SK-N-SH (cell line): Measurements from ENCODE around the gene KCNH8. TPM values are rescaled to one million over a fixed set of nuclear protein-coding genes. Genes with fewer than 3 reads are reported as not detected.

Source experiments
- CTCF ChIA-PET: fragments of 300-600, 350-600 bp; formaldehyde crosslinking; extraction: SDS; loops from one replicate; lab custom pipeline; 2021; lab: Yijun Ruan, JAX
- POLR2A ChIA-PET: fragments of 350-600 bp; sonication (Branson Sonifier 250); formaldehyde crosslinking; extraction: SDS; loops from one replicate; lab custom pipeline; 2020; ENCODE audit warnings: antibody characterized with exemption, inconsistent platforms; lab: Yijun Ruan, JAX
- DNase-seq: peaks from one replicate; pipeline ENCODE4 v3.0.0; 2012
- H2AFZ ChIP-seq: fragments of 200-600 bp; sonication (generic); 2 replicates; pipeline ENCODE4 v1.8.1; 2016; ENCODE audit warnings: antibody characterized with exemption, mild to moderate bottlenecking, low read depth
- H3F3A ChIP-seq: fragments of 200-600 bp; sonication (generic); replicated peaks from 2 replicates; pipeline ENCODE3; 2016; ENCODE audit warnings: antibody characterized with exemption, mild to moderate bottlenecking; ENCODE audit not compliant: insufficient read depth
- H3K27ac ChIP-seq, 2 experiments: fragments of 200-500 bp in 1 of 2; fragments of 200-600 bp in 1 of 2; sonication (Bioruptor generic) in 1 of 2; sonication (generic), shearing (Covaris generic) in 1 of 2; 2 replicates each; pipeline versions ENCODE4 v1.5.1 to v1.6.1; 2014 to 2016; ENCODE audit warnings: low read depth in 2 of 2, inconsistent platforms in 1 of 2, low read length in 1 of 2, mild to moderate bottlenecking in 1 of 2, mixed read lengths in 1 of 2
- H3K27me3 ChIP-seq: fragments of 200-600 bp; sonication (generic), shearing (Covaris generic); 2 replicates; pipeline ENCODE4 v1.6.1; 2016; ENCODE audit warnings: mixed run types; ENCODE audit not compliant: insufficient read depth
- H3K36me3 ChIP-seq, 2 experiments: fragments of 200-500 bp in 1 of 2; fragments of 200-600 bp in 1 of 2; sonication (Bioruptor generic) in 1 of 2; sonication (generic) in 1 of 2; replicated peaks in 1 of 2; 2 replicates each; pipeline versions ENCODE3 to v1.5.1; 2014 to 2016; ENCODE audit warnings: low read length in 1 of 2, mild to moderate bottlenecking in 1 of 2; ENCODE audit not compliant: insufficient read depth in 2 of 2, control insufficient read depth in 1 of 2
- H3K4me1 ChIP-seq, 2 experiments: fragments of 200-500 bp in 1 of 2; fragments of 200-600 bp in 1 of 2; sonication (Bioruptor generic) in 1 of 2; sonication (generic), shearing (Covaris generic) in 1 of 2; 2 replicates each; pipeline versions ENCODE4 v1.5.1 to v1.6.1; 2014 to 2016; ENCODE audit warnings: low read depth in 1 of 2, low read length in 1 of 2, mixed run types in 1 of 2; ENCODE audit not compliant: insufficient read depth in 2 of 2, control insufficient read depth in 1 of 2
- H3K4me2 ChIP-seq: fragments of 200-600 bp; sonication (generic), shearing (Covaris generic); 2 replicates; pipeline ENCODE4 v1.6.1; 2017; ENCODE audit warnings: mixed run types
- H3K4me3 ChIP-seq, 2 experiments: fragments of 200-500 bp in 1 of 2; fragments of 200-600 bp in 1 of 2; sonication (Bioruptor generic) in 1 of 2; sonication (generic), shearing (Covaris generic) in 1 of 2; 2 replicates each; pipeline versions ENCODE4 v1.5.1 to v1.8.1; 2014 to 2016; ENCODE audit warnings: low read depth in 2 of 2, inconsistent platforms in 1 of 2, low read length in 1 of 2, mild to moderate bottlenecking in 1 of 2, mixed read lengths in 1 of 2, moderate library complexity in 1 of 2
- H3K79me2 ChIP-seq: fragments of 200-600 bp; sonication (generic); 2 replicates; pipeline ENCODE4 v1.8.1; 2017; ENCODE audit warnings: mild to moderate bottlenecking; ENCODE audit not compliant: insufficient read depth
- H3K9ac ChIP-seq: fragments of 200-600 bp; sonication (generic); 2 replicates; pipeline ENCODE4 v1.6.1; 2017; ENCODE audit warnings: mixed run types
- H3K9me2 ChIP-seq: fragments of 200-600 bp; sonication (generic); 2 replicates; pipeline ENCODE4 v1.6.1; 2017; ENCODE audit warnings: mixed run types
- H3K9me3 ChIP-seq: fragments of 200-600 bp; sonication (generic); 2 replicates; pipeline ENCODE4 v1.6.1; 2017; ENCODE audit warnings: mixed run types, mild to moderate bottlenecking, moderate library complexity
- H4K20me1 ChIP-seq: fragments of 200-600 bp; sonication (generic); 2 replicates; pipeline ENCODE4 v1.6.1; 2017; ENCODE audit warnings: mild to moderate bottlenecking, mixed run types; ENCODE audit not compliant: insufficient read depth
- CTCF ChIP-seq: fragments of 200-600 bp; sonication (generic); IDR thresholded peaks from 2 replicates; pipeline ENCODE4 v1.6.1; 2017; ENCODE audit warnings: antibody characterized with exemption, mild to moderate bottlenecking, moderate library complexity
- ELF1 ChIP-seq: IDR thresholded peaks from 2 replicates; pipeline ENCODE4 v1.4.0; 2012
- FOXJ3 ChIP-seq: sonication (generic); formaldehyde crosslinking; IDR thresholded peaks from 2 replicates; pipeline ENCODE4 v1.5.1; 2020; ENCODE audit warnings: mild to moderate bottlenecking, missing genetic modification reagents
- FOXM1 ChIP-seq: IDR thresholded peaks from 2 replicates; pipeline ENCODE4 v1.4.0; 2012; ENCODE audit warnings: low read depth, mild to moderate bottlenecking
- GABPA ChIP-seq: IDR thresholded peaks from 2 replicates; pipeline ENCODE4 v1.4.0; 2012; ENCODE audit warnings: low read depth, mild to moderate bottlenecking
- IRF3 ChIP-seq: fragments of 150-350 bp; IDR thresholded peaks from 2 replicates; pipeline ENCODE4 v1.6.1; 2016; ENCODE audit warnings: mild to moderate bottlenecking, low read depth, low read length
- JUND ChIP-seq: IDR thresholded peaks from 2 replicates; pipeline ENCODE4 v1.4.0; 2012
- MAX ChIP-seq: IDR thresholded peaks from 2 replicates; pipeline ENCODE4 v1.4.0; 2012; ENCODE audit warnings: low read depth
- MEF2A ChIP-seq: IDR thresholded peaks from 2 replicates; pipeline ENCODE4 v1.4.0; 2012; ENCODE audit warnings: low read depth, borderline replicate concordance
- MXI1 ChIP-seq: IDR thresholded peaks from 2 replicates; pipeline ENCODE4 v1.6.1; 2012; ENCODE audit warnings: mild to moderate bottlenecking, low read depth, low read length, improper control_type of control experiment
- NFIC ChIP-seq: IDR thresholded peaks from 2 replicates; pipeline ENCODE4 v1.4.0; 2012; ENCODE audit warnings: borderline replicate concordance
- POLR2AphosphoS5 ChIP-seq: IDR thresholded peaks from 2 replicates; pipeline ENCODE4 v1.6.1; 2012; ENCODE audit warnings: low read depth, low read length
- RCOR1 ChIP-seq: fragments of 150-350 bp; IDR thresholded peaks from 2 replicates; pipeline ENCODE4 v1.6.1; 2017; ENCODE audit warnings: antibody characterized with exemption, low read length
- RXRA ChIP-seq: IDR thresholded peaks from 2 replicates; pipeline ENCODE4 v1.4.0; 2012; ENCODE audit warnings: low read depth, mild to moderate bottlenecking, borderline replicate concordance
- SMC3 ChIP-seq: IDR thresholded peaks from 2 replicates; pipeline ENCODE4 v1.6.1; 2012; ENCODE audit warnings: low read depth, low read length, improper control_type of control experiment
- TAF1 ChIP-seq: IDR thresholded peaks from 2 replicates; pipeline ENCODE4 v1.6.1; 2012; ENCODE audit warnings: low read depth, mild to moderate bottlenecking, low read length, moderate library complexity, borderline replicate concordance
- TEAD4 ChIP-seq: IDR thresholded peaks from 2 replicates; pipeline ENCODE4 v1.4.0; 2012; ENCODE audit warnings: mild to moderate bottlenecking, borderline replicate concordance; ENCODE audit not compliant: insufficient read depth
- USF2 ChIP-seq: fragments of 150-350 bp; IDR thresholded peaks from 2 replicates; pipeline ENCODE4 v1.6.1; 2017; ENCODE audit warnings: antibody characterized with exemption, low read length, low read depth, borderline replicate concordance
- ZBTB33 ChIP-seq: IDR thresholded peaks from 2 replicates; pipeline ENCODE4 v1.4.0; 2012; ENCODE audit warnings: low read depth, borderline replicate concordance
- WGBS: methylation state at CpG from one replicate; pipeline ENCODE4 v1.1.6; 2017; ENCODE audit warnings: low lambda C conversion rate; 5-methylcytosine and 5-hydroxymethylcytosine counted together
- polyA plus RNA-seq, 3 experiments: library from polyadenylated mRNA; depleted of rRNA; stranded (reverse); fragments of >200 nt; gene quantifications; 2 replicates each; pipeline ENCODE4 v1.2.3, GENCODE V29; 2012

KCNH8 gene
- polyA plus RNA-seq, 1 of the 3 experiments (the other 2 are of a cell fraction), result 0.05 TPM

GRCh38 chr3:19347671-19348070 is 199.4 kb downstream of the KCNH8 start:
- no peak overlapping the region for H3K4me2 ChIP-seq
- CTCF ChIA-PET, result interaction anchor here (0.6 to 2.8 kb wide), 6 partner anchors 16 to 519 kb away, joined by 3 to 25 read pairs (median 10); no protein-coding TSS in a partner anchor

More at GRCh38 chr3:19347671-19348070, 199.4 kb downstream of the KCNH8 start:
- Histone ChIP-seq H2AFZ (no peak overlapping the region), H3K9ac (no peak overlapping the region), H3K36me3 (no peaks in the 10 kb centered on the region), H4K20me1 (no peaks in the 10 kb centered on the region), H3F3A (no peaks in the 10 kb centered on the region), H3K27ac (no peak overlapping the region), H3K4me3 (no peak overlapping the region), H3K4me1 (no peaks in the 10 kb centered on the region; a peak in 2 of 4 replicates), H3K9me3 (no peaks in the 10 kb centered on the region; the same call in 1 of the 2 replicates), H3K27me3 (no peaks in the 10 kb centered on the region), H3K9me2 (no peaks in the 10 kb centered on the region), H3K79me2 (no peaks in the 10 kb centered on the region)
- 56% methylated on average over 7 of the region's 7 CpGs for WGBS
- no peak for TF ChIP-seq ELF1
- TF ChIP-seq CTCF, result no peak
- no peak for TF ChIP-seq MXI1
- no peak for TF ChIP-seq TEAD4
- TF ChIP-seq USF2, result no peak
- no peak for TF ChIP-seq IRF3
- no peak for TF ChIP-seq GABPA
- TF ChIP-seq RXRA, result no peak
- no peak for TF ChIP-seq NFIC
- TF ChIP-seq JUND, result no peak
- TF ChIP-seq MAX, result no peak
- TF ChIP-seq MEF2A, result no peak
- no peak for TF ChIP-seq POLR2AphosphoS5
- TF ChIP-seq TAF1, result no peak
- no peak for TF ChIP-seq ZBTB33
- TF ChIP-seq FOXJ3 (CRISPR knock-in tag), result no peak
- TF ChIP-seq FOXM1, result no peak
- TF ChIP-seq SMC3, result no peak
- TF ChIP-seq RCOR1, result no peak
- DNase-seq, result no peak
- POLR2A ChIA-PET, result no interaction called here
